GM12878 (cell line): ENCODE results near the gene INO80. TPM values are rescaled to one million over a fixed set of nuclear protein-coding genes. Genes with fewer than 3 reads are reported as not detected.

Experiments used
- ATAC-seq: fragments of 200-7000 bp; cut with Tn5 transposase; 3 replicates; pipeline ENCODE4 v1.9.1; 2020; ENCODE audit warnings: mild to moderate bottlenecking, moderate library complexity
- BruUV-seq: library from RNA; stranded (reverse); fragments of 400-500 nt; replicated peaks from 2 replicates; lab custom pipeline; 2021; lab: Mats Ljungman, UMichigan
- CTCF ChIA-PET: fragments of 300-600 bp; sonication (Branson Sonifier 250); formaldehyde crosslinking; extraction: SDS; loops from one replicate; lab custom pipeline; 2021; ENCODE audit warnings: inconsistent platforms; lab: Yijun Ruan, JAX
- POLR2A ChIA-PET: fragments of 350-600 bp; formaldehyde crosslinking; extraction: SDS; loops from one replicate; lab custom pipeline; 2021; ENCODE audit warnings: inconsistent platforms; lab: Charles Lee
- RAD21 ChIA-PET: fragments of 300-600 bp; sonication (Branson Sonifier 250); formaldehyde crosslinking; loops from one replicate; lab custom pipeline; 2023; ENCODE audit warnings: antibody characterized with exemption; ENCODE audit not compliant: unreplicated experiment; lab: Charles Lee
- SMC1A ChIA-PET: fragments of 300-600 bp; sonication (Branson Sonifier 250); formaldehyde crosslinking; loops from one replicate; lab custom pipeline; 2023; ENCODE audit not compliant: unreplicated experiment, uncharacterized antibody; lab: Charles Lee
- DNase-seq: peaks from one replicate; pipeline ENCODE4 v3.0.0-alpha.2; 2011; ENCODE audit warnings: low read depth, low spot score
- FAIRE-seq: peaks from 3 replicates; lab custom pipeline; 2011; peaks lifted over from hg19 to GRCh38; lab: Jason Lieb, UNC
- H2AFZ ChIP-seq: 2 replicates; pipeline ENCODE4 v1.6.0; 2011; ENCODE audit warnings: low read depth, low read length, control low read depth; ENCODE audit not compliant: control insufficient read depth
- H3K27ac ChIP-seq: 2 replicates; pipeline ENCODE4 v1.5.1; 2011; ENCODE audit warnings: control low read depth; ENCODE audit not compliant: control insufficient read depth, insufficient read depth
- H3K27me3 ChIP-seq, 2 experiments: replicated peaks in 1 of 2; 2 replicates each; pipeline versions ENCODE4 v1.6.0 to v1.6.1; 2011; ENCODE audit warnings: low read length in 1 of 2; ENCODE audit not compliant: control insufficient read depth in 2 of 2, insufficient read depth in 2 of 2
- H3K36me3 ChIP-seq, 2 experiments: 2 replicates each; pipeline ENCODE4 v1.5.1; 2011; ENCODE audit warnings: low read length in 1 of 2; ENCODE audit not compliant: control insufficient read depth in 2 of 2, insufficient read depth in 2 of 2
- H3K4me1 ChIP-seq: 2 replicates; pipeline ENCODE4 v1.6.1; 2011; ENCODE audit warnings: mild to moderate bottlenecking, low read length, moderate library complexity, mixed read lengths; ENCODE audit not compliant: control insufficient read depth, insufficient read depth
- H3K4me2 ChIP-seq: 2 replicates; pipeline ENCODE4 v1.6.0; 2011; ENCODE audit warnings: control low read depth; ENCODE audit not compliant: control insufficient read depth, insufficient read depth
- H3K4me3 ChIP-seq: fragments of 200-600 bp; sonication (generic); 2 replicates; pipeline ENCODE4 v1.5.1; 2016
- H3K79me2 ChIP-seq: 2 replicates; pipeline ENCODE4 v1.6.0; 2011; ENCODE audit warnings: low read length; ENCODE audit not compliant: control insufficient read depth, insufficient read depth
- H3K9ac ChIP-seq: 2 replicates; pipeline ENCODE4 v1.8.0; 2011; ENCODE audit warnings: low read length, control low read depth, mixed read lengths; ENCODE audit not compliant: control insufficient read depth, insufficient read depth
- H3K9me3 ChIP-seq: replicated peaks from 3 replicates; pipeline ENCODE4 v1.5.1; 2011; ENCODE audit warnings: mild to moderate bottlenecking, low read length; ENCODE audit not compliant: control insufficient read depth, insufficient read depth
- H4K20me1 ChIP-seq: 2 replicates; pipeline ENCODE4 v1.6.0; 2011; ENCODE audit not compliant: control insufficient read depth, insufficient read depth
- BHLHE40 ChIP-seq, 2 experiments: fragments of 450-650 bp in 1 of 2; IDR thresholded peaks; 2 replicates each; pipeline ENCODE4 v1.6.1; 2011 to 2017; ENCODE audit warnings: low read depth in 2 of 2, borderline replicate concordance in 1 of 2, improper control_type of control experiment in 1 of 2, low read length in 1 of 2, mild to moderate bottlenecking in 1 of 2
- CBFB ChIP-seq: IDR thresholded peaks from 2 replicates; pipeline ENCODE4 v1.6.1; 2016; ENCODE audit warnings: antibody characterized with exemption, low read depth
- E4F1 ChIP-seq: fragments of 450-650 bp; IDR thresholded peaks from 2 replicates; pipeline ENCODE4 v1.6.1; 2018; ENCODE audit warnings: borderline replicate concordance, mild to moderate bottlenecking; ENCODE audit not compliant: partially characterized antibody
- MXI1 ChIP-seq: fragments of 150-350 bp; IDR thresholded peaks from 2 replicates; pipeline ENCODE4 v1.6.1; 2011; ENCODE audit warnings: low read depth, mild to moderate bottlenecking, inconsistent platforms, low read length, improper control_type of control experiment
- POLR2AphosphoS2 ChIP-seq: IDR thresholded peaks from 2 replicates; pipeline ENCODE4 v1.6.1; 2011; ENCODE audit warnings: low read depth, mild to moderate bottlenecking, low read length, improper control_type of control experiment, moderate library complexity
- WGBS: methylation state at CpG from one replicate; pipeline ENCODE4 v1.1.6; 2016; ENCODE audit warnings: low lambda C conversion rate; ENCODE audit not compliant: insufficient replicate concordance, insufficient coverage; ENCODE audit errors: missing lambda C conversion rate; 5-methylcytosine and 5-hydroxymethylcytosine counted together
- in situ Hi-C: fragments of 300-500 bp; cut with MboI; formaldehyde crosslinking; loops from 9 replicates; pipeline ENCODE4 v1.14.3; 2018; ENCODE audit warnings: mixed read lengths
- intact Hi-C: fragments of 100-400 bp; cut with micrococcal nuclease; formaldehyde crosslinking; loops from one replicate; pipeline ENCODE4 v1.14.2; 2022; ENCODE audit not compliant: unreplicated experiment
- polyA plus RNA-seq, 11 experiments: library from polyadenylated mRNA; depleted of rRNA in 4 of 11; unstranded in 6 of 11; stranded (reverse) in 5 of 11; fragments of >200 nt; fragmentation: Nextera tagmentation in 4 of 11; fragmentation: Illumina TruSeq in 1 of 11; extraction: Ambion mirVana in 4 of 11; extraction: Trizol in 1 of 11; gene quantifications; 1 replicate in 1 of 11; 2 replicates in 10 of 11; pipeline versions ENCODE4 v1.2.1 to v1.2.3, GENCODE V29; 2011 to 2016; ENCODE audit warnings: inconsistent platforms in 2 of 11, missing spikeins in 2 of 11, low read depth in 1 of 11
- total RNA-seq, 4 experiments: library from RNA; depleted of rRNA in 3 of 4; stranded (reverse); fragments of >200 nt in 3 of 4; fragmentation: Illumina TruSeq in 1 of 4; extraction: Trizol in 1 of 4; gene quantifications; 2 replicates each; pipeline versions ENCODE4 v1.2.1 to v1.2.3, GENCODE V29; 2013 to 2021

INO80 gene
- total and polyA plus RNA-seq, 10 of the 15 experiments (the other 5 are each of a cell fraction or from before 2014, with no cell fraction given) = 4.5 to 25.0 (median 14.2) TPM

DNA sequence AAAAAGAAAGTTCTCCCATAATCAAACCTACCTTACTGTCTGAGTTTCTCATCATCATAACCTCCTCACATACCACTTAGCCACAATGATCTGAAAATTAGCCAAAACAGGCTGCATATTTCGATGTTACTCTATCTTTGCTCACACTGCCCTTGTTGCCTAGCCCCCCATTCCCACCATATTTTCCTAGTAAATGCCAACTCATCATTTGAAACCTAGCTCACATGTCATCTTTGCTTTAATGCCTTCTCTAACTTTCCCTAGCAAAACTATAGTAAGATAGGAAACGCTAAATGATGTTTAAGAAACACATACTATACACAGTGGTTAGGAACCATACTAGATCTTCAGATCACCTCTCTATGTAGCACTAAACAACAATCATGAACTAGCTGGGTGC lies 64.9 kb downstream of the INO80 start:
- H4K20me1 ChIP-seq = no peaks in the 10 kb centered on the region
- no peak for ATAC-seq
- no peak overlapping the region for H3K4me2 ChIP-seq
- 94% methylated on average over 2 of the region's 2 CpGs for WGBS
- no peak for DNase-seq
- no peak for TF ChIP-seq MXI1
- no peak for TF ChIP-seq CBFB
- no peak for TF ChIP-seq E4F1
- TF ChIP-seq BHLHE40 (IDR thresholded peaks at IDR 0.05; ENCODE audit: borderline replicate concordance in 1 of 2, low read depth in 2 of 2, low read length in 1 of 2) = no peak
- no peak for TF ChIP-seq POLR2AphosphoS2
- in situ Hi-C loops = no loop called here
- no TSS peak for BruUV-seq
- no peaks in the 10 kb centered on the region for H3K4me1 ChIP-seq
- ChIA-PET POLR2A (no interaction called here), CTCF (interaction anchor here (1.2 to 1.3 kb wide), 2 partner anchors 29 to 147 kb away, joined by 3 to 4 read pairs; no protein-coding TSS in a partner anchor), RAD21 (no interaction called here), SMC1A (no interaction called here)
- H3K27me3 ChIP-seq = no peaks in the 10 kb centered on the region
- H3K79me2 ChIP-seq = no peaks in the 10 kb centered on the region
- H3K9ac ChIP-seq = no peak overlapping the region
- no peak overlapping the region for H2AFZ ChIP-seq
- intact Hi-C loops = no loop called here
- H3K9me3 ChIP-seq = no peaks in the 10 kb centered on the region
- H3K36me3 ChIP-seq = peaks cover 13 to 37% of the 10 kb centered on the region in 2 experiments
- no peak overlapping the region for H3K4me3 ChIP-seq
- H3K27ac ChIP-seq = no peak overlapping the region
- FAIRE-seq = peak; percentile 38
